Stimulated activated CD4-positive, alpha-beta T cell treated with anti-CD3 and anti-CD28 coated beads, Interleukin-12 subunit alpha, Interleukin-12 subunit beta, amount 100 ng/mL, for 4 hours (primary cell): ENCODE measurements around the gene PBX1.
"Not testable (repeated sequence)": the region's sequence is repeated elsewhere in the genome, so short reads cannot be mapped to it uniquely, and the experiment has no call there.

Experiments
- DNase-seq: peaks from one replicate; pipeline ENCODE4 v3.0.0-alpha.2; 2020

The PBX1 gene

DNA sequence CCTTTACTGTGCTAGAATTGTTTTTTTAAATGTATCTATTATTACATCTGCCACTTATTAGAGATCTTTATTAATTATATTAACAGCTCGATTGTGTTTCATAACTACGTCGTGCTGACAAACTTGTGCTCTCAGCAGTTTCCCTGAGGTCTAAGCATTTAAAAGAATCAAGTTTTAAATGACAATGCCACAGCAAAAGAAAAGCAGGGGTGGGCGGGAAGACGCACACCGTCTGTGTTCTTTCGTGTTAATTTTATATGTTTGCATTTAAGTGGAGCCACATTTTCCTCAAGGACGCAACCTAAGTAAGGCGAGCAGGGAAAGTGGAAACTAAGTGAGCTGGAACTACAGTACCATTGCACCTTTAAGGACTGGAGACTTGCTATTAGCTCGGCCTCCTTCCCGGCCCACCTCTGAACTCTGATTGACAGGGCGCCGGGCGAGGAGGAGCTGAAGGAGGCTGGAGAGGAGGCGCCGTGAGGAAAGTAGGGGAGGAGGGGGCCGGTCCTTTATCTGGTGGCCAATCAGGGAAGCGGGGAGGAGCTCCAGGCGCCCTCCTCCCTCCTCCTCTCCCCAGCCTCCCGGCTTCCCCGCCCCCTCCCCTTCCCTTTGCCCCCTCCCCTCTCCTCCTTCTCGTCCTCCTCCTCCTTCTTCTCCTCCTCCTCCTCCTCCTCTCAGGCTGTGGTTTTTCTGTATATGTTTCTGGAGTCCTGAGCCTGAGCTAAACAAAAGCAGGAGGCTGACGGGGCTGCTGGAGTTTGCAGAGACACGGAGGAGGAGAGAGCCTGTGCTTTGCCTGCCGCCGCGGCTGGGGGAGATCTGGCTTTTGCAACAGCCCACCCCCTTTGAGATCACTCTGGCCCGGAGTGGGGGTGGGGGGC, at the start of gene PBX1:
Gene PBX1 (plus strand): TSS at position 724 of the 881 bp plus-strand sequence.
- peak; percentile 60 for DNase-seq

DNA sequence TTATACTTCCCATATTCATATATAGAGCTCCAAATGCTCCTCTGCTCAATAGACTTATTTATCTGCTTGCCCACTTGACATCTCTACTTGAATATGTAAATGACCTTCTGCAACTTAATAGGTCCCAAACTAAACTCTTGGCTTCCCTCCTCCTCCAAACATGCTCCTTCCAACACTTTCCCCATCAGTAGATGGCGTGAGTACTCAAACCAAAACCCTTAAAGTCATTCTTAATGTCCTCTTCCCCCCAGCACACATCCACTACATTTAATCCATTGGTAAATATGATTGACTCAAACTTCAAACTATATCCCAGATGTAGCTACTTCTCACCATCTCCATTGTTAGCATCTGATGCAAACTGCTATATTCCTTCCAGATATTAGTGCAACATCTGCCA, 48.5 kb upstream of the PBX1 start:
- DNase-seq, result no peak

DNA sequence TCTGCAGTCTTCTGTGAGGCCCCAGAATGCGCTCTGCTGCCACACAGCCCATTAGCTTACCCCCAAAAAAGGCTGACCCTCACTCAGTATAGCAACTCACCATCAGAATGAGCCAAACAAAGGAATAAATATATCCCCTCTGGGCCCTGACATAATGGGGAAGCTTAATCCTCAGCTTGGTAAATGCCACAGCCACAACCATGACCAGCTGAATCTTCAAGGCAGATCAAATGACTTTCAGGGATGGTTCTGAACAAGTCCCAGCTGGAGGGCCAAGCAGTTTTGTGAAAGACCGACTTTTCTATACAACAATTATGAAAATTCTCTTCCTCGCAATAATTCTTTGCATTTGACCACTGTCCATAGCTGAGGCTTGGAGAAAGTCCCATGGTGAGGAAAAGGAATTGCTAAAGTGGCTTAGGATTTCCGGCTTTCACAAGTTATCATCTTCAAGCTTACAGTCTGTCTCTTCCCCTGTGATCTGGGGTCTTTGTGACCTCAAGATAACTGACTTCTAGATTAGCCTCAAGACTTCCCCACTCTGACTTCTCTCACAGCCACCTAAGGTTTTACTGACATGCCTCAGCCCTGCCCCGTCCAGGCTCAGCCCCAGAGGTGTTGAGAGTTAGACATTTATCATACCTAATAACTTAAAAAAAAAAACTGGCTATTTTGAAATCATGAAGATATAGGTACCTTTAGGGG, 47.8 kb upstream of the PBX1 start:
- DNase-seq, result no peak

- no peak for DNase-seq
Measured at GRCh38 chr1:164515231-164515630, 43.8 kb upstream of the PBX1 start.

- DNase-seq, result no peak
Measured at GRCh38 chr1:164515711-164516331, 43.2 kb upstream of the PBX1 start.

DNA sequence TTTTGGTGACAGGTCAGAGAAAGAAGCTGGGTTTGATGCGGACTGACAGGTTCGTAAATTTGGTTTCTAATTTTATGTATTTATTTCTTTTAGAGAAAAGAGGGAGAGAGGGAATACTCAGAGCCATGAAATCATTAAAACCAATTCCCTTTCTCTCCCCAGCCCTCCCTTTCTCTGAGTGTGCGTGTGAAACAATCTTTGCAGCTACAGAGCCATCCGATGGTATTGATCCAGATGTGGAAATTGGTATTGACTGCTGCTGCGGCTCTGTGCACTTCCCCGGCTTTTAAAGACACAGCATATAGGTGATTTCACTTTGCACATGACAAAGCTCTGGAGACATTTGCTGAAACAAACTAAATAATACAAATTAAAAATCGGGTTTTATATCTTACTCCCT, 42.4 kb upstream of the PBX1 start:
- no peak for DNase-seq

DNA sequence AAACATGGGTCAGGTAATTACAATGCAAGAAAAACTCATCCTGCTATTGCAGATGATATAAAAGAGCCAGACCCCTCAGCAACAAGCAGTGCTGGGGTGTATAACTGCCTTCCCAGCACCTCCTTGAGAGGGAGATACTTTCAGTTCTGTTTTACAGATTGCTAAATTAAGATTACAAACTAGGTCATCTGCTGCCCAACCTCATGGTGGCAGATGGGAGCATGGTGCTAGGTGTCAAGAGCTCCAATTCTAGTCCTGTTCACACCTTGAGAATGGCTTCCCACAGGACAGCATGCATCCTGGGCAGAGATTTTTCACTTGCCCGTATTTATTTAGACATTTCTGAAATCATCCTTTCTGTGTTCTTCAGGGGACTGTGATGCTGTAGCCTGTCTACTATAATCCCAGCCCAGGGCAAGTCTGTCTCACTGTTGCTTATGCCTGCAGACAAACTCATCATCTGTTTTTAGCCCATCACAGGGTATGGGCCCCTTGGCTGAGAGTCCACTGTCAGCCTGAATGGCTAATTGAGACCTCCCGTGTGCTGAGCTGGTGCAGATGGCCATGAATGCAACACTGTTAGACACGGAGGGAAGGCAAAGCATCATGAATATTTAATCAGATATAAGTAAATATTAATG, 40.2 kb upstream of the PBX1 start:
- no peak for DNase-seq

- DNase-seq, result no peak
Measured at GRCh38 chr1:164519426-164519825, 39.6 kb upstream of the PBX1 start.

DNA sequence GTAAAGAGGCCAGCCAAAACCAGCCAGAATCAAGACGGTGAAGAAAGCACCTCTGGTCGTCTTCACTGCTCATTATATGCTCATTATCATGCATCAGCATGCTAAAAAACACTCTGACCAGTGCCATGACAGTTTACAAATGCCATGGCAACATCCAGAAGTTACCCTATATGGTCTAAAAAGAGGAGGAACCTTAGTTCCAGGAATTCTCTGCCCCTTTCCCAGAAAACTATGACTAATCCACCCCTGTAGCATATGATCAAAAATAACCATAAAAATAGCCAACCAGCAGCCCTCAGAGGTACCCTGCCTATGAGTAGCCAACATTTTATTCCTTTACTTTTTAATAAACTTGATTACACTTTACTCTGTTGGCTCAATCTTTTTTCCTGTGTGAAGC, 34.2 kb upstream of the PBX1 start:
- no peak for DNase-seq

- DNase-seq, result no peak
Measured at GRCh38 chr1:164534863-164535610, 23.9 kb upstream of the PBX1 start.

DNA sequence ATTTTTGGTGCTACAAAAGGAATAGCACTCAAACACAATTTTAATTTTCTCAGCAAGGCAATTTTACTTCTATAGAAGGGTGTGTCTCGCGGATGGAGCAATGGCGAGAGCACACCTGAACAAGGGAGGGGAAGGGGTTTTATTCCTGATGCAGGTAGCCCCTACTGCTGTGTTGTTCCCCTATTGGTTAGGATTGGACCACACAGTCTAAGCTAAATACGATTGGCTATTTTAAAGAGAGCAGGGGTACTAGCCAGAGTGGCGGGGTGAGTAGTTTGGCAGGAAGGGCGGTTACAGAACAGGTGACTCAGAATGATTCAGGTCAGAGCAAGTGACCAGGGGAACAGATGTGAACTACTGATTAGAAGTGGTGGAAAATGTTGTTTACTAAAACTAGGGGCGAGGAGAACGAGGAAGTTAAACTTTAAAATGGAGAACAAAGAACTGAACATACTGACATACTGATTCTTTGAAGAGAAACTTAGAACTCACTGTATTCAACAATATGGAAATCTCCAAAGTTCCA, 6.5 kb upstream of the PBX1 start:
- not testable (repeated sequence) for DNase-seq

DNA sequence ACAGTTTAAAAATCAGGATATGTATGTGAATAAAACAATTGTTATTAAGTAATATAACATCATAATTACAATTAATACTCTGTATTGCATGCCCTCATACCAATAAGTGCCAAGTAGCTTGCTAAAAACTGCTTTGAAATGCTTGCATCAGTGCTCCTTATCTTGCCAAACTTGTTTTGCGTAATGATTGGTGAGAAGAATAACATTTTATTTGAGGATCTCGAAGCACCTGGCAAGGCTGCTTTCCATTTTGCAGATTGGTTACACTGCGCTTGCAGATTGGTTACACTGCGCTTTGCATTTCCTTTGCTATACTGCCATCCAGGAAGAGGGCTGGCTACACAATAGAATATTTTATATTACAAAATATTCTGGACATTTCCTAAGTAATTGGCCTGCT, 1.7 kb upstream of the PBX1 start:
- DNase-seq, result no peak

- no peak for DNase-seq
Measured at GRCh38 chr1:164559342-164560051, 513 bp downstream of the PBX1 start.

DNA sequence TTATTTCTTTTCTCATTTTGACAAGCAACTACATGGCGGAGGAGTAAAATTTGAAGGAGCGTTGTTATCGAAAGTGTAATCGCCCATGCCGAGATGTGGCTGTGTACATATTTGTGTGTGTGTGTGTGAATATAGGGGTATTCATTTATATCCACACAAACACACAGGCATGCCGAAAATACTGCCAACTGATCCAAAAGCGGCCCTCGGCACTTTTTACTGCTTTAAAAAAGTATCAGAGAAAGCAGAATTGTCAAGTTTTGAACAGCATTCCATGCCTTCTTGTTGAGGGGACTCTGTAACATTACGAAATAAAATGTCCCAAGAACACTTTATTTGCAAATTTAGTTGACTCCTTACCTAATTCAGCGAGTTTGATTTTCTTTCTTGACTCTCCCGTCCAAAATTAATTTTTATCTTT, 1.1 kb downstream of the PBX1 start:
- no peak for DNase-seq

DNA sequence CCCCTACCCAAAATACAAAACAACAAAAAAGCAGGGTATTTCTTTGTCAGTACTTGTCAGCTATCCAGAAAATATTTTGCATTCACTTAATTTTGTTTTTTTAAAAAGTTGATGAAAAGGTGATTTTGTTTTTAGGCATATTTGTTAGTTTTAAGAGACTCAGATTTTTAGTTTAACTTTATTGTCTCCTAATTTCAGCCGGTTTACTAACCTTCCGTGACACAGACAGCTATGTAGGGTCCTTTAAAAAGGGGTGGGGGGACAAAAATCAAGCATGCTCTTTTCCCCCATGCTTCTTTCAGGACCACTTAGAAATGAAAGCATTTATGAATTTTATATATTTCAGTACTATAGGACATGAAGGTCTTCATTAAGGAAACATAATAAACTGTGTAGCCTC, 1.6 kb downstream of the PBX1 start:
- no peak for DNase-seq

DNA sequence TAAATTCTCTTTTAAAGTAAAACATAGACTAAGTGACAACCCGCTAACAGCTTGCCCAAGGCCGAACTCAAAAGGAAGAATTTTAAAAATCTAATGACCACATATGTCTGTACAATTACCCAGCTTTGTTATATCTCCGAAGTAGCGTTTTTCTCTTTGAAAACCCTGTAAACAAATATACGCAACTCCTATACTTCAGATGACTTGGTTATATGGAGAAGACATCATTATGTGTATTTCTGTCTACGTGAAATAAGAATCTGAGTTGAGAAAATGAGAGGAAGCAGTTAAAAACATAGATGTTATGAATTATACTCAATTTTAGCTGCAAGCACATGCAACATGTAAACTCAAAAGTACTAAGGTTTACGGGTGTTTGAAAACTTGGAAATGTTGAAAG, 2.0 kb downstream of the PBX1 start:
- DNase-seq, result no peak

DNA sequence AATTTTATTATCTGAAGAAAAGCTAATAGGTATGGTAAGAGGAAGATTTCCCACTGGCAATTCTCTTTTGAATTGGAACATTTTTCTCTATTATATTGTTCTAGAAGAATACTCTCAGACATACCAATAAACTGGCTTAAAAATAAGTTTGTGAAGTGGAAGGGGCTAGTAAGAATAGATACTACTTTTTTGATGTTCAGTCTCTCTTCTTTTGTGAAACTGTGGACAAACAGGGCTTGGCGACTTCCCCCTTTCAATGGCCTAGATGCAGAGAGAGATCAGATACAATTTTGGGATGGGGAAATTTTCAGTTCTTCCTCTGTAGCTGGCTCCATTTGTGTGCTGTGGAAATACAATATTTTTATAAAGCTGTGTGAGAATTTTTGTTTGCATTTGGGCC, 2.5 kb downstream of the PBX1 start:
- no peak for DNase-seq

DNA sequence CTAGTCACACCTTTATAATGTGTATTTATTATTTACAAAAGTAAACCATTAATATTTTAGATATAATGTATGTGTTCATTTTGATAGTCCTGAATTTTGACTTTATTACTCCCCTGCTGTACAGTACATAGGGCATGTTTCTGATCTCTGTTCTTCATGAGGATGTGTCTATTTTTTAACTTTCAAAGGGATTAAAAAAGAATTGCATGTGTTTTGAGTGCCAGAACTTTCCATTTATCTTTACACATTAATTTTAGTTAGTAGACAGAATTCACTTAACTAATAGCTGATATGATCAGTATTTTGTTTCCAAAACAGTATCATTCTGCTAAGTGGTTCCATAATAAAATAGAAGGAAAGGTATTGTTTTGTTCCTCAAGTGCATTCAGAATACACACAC, 3.1 kb downstream of the PBX1 start:
- DNase-seq, result no peak

DNA sequence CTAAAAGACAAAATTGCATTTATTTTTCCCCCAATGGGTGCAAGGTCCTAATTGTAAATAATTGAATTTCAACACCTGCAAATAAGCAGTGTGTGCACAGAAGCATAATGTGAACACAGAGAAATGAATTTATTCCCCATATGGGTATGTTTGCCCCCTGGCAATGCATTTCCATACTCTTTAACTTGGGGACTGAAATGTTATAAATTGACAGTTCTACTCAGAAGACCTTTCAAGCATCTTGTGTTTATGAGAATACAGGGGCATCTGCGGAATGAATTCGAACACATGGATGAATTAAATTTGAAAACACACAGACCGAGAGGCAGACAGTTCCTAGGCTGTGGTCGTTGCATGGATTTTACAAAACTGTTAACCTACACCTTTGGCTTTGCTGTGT, 3.5 kb downstream of the PBX1 start:
- DNase-seq, result no peak

- DNase-seq, result no peak
Measured at GRCh38 chr1:164562947-164563520, 4.0 kb downstream of the PBX1 start.

DNA sequence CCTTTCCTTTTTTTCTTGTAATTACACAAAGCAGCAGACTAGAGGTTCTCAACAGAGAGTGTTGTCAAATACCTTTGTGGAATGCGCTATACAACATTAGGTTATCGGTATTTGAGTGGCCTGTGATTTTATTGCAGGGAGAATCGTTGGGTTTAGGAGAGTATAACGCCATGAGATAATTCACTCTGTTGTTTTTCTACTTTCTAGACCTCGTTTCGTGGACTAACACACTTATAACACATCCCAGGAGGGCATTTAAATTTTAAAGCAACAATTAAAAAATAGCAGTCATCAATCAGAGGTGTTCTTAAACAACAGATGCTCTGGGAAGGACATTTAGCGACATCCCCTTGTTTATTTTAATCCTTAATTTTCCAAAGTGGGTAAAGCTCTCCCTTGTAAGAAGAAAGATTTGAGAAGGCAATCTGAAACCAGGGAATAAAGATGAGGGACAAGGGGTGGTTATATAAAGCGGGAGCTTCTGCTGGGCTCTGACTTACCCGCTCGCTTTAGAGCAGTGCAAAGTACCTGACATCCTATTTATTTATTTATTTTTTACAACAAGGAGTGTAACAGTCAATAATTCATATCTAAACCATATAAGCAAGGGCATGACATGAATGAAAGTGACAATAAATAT, 4.9 kb downstream of the PBX1 start:
- no peak for DNase-seq
